ENCODE results near the gene NF2.

Gene NF2

GRCh38 chr22:29641042-29641699 is 37.7 kb downstream of the NF2 start:
- no peak for DNase-seq (ENCODE audit: low read depth, low spot score)
- H3K36me3 ChIP-seq (ENCODE audit: insufficient read depth, insufficient read length, low read length): peaks cover 23% of the 10 kb centered on the region
- H3K9me3 ChIP-seq (ENCODE audit: insufficient read depth, low read length): peaks cover 14% of the 10 kb centered on the region
- no peak for TF ChIP-seq YY1 (IDR thresholded peaks at IDR 0.05; ENCODE audit: insufficient read depth, insufficient read length)
- no peak for TF ChIP-seq SUZ12 (IDR thresholded peaks at IDR 0.05; ENCODE audit: extremely low read depth, insufficient read depth, insufficient read length)
- no peak for TF ChIP-seq ZNF274 (IDR thresholded peaks at IDR 0.05; ENCODE audit: low read depth, low read length)
- H3K27me3 ChIP-seq (ENCODE audit: insufficient read depth, insufficient read length): no peaks in the 10 kb centered on the region
- H3K4me3 ChIP-seq (ENCODE audit: insufficient read length, low read depth): no peak overlapping the region
- H3K9ac ChIP-seq (ENCODE audit: insufficient read length, low read depth): no peak overlapping the region
- H3K4me1 ChIP-seq (ENCODE audit: insufficient read depth, insufficient read length): no peaks in the 10 kb centered on the region

GRCh38 chr22:29641700-29642330 is 38.4 kb downstream of the NF2 start:
- H3K27me3 ChIP-seq (ENCODE audit: insufficient read depth, insufficient read length): no peaks in the 10 kb centered on the region
- peaks cover 14% of the 10 kb centered on the region for H3K9me3 ChIP-seq (ENCODE audit: insufficient read depth, low read length)
- peaks cover 23% of the 10 kb centered on the region for H3K36me3 ChIP-seq (ENCODE audit: insufficient read depth, insufficient read length, low read length)
- TF ChIP-seq SUZ12 (IDR thresholded peaks at IDR 0.05; ENCODE audit: extremely low read depth, insufficient read depth, insufficient read length) (no peak), ZNF274 (IDR thresholded peaks at IDR 0.05; ENCODE audit: low read depth, low read length) (no peak), YY1 (IDR thresholded peaks at IDR 0.05; ENCODE audit: insufficient read depth, insufficient read length) (no peak)
- no peaks in the 10 kb centered on the region for H3K4me1 ChIP-seq (ENCODE audit: insufficient read depth, insufficient read length)
- H3K9ac ChIP-seq (ENCODE audit: insufficient read length, low read depth): no peak overlapping the region
- no peak for DNase-seq (ENCODE audit: low read depth, low spot score)
- H3K4me3 ChIP-seq (ENCODE audit: insufficient read length, low read depth): no peak overlapping the region

- no peak for DNase-seq (ENCODE audit: low read depth, low spot score)
- Histone ChIP-seq H3K4me3 (ENCODE audit: insufficient read length, low read depth) (no peak overlapping the region), H3K36me3 (ENCODE audit: insufficient read depth, insufficient read length, low read length) (peaks cover 20% of the 10 kb centered on the region), H3K4me1 (ENCODE audit: insufficient read depth, insufficient read length) (no peaks in the 10 kb centered on the region), H3K9ac (ENCODE audit: insufficient read length, low read depth) (no peak overlapping the region), H3K27me3 (ENCODE audit: insufficient read depth, insufficient read length) (no peaks in the 10 kb centered on the region), H3K9me3 (ENCODE audit: insufficient read depth, low read length) (peaks cover 14% of the 10 kb centered on the region)
- TF ChIP-seq SUZ12 (IDR thresholded peaks at IDR 0.05; ENCODE audit: extremely low read depth, insufficient read depth, insufficient read length): no peak
- TF ChIP-seq ZNF274 (IDR thresholded peaks at IDR 0.05; ENCODE audit: low read depth, low read length): no peak
- no peak for TF ChIP-seq YY1 (IDR thresholded peaks at IDR 0.05; ENCODE audit: insufficient read depth, insufficient read length)
Measured at GRCh38 chr22:29642694-29643093, 39.3 kb downstream of the NF2 start.

- peaks cover 12% of the 10 kb centered on the region for H3K36me3 ChIP-seq (ENCODE audit: insufficient read depth, insufficient read length, low read length)
- H3K4me1 ChIP-seq (ENCODE audit: insufficient read depth, insufficient read length): no peaks in the 10 kb centered on the region
- TF ChIP-seq YY1 (IDR thresholded peaks at IDR 0.05; ENCODE audit: insufficient read depth, insufficient read length) (no peak), ZNF274 (IDR thresholded peaks at IDR 0.05; ENCODE audit: low read depth, low read length) (no peak), SUZ12 (IDR thresholded peaks at IDR 0.05; ENCODE audit: extremely low read depth, insufficient read depth, insufficient read length) (no peak)
- no peaks in the 10 kb centered on the region for H3K27me3 ChIP-seq (ENCODE audit: insufficient read depth, insufficient read length)
- H3K9ac ChIP-seq (ENCODE audit: insufficient read length, low read depth): no peak overlapping the region
- H3K4me3 ChIP-seq (ENCODE audit: insufficient read length, low read depth): no peak overlapping the region
- no peak for DNase-seq (ENCODE audit: low read depth, low spot score)
- H3K9me3 ChIP-seq (ENCODE audit: insufficient read depth, low read length): peaks cover 8% of the 10 kb centered on the region
Measured at GRCh38 chr22:29647954-29648737, 44.7 kb downstream of the NF2 start.

GRCh38 chr22:29650370-29650769 is 46.9 kb downstream of the NF2 start:
- no peak for TF ChIP-seq ZNF274 (IDR thresholded peaks at IDR 0.05; ENCODE audit: low read depth, low read length)
- no peak for TF ChIP-seq SUZ12 (IDR thresholded peaks at IDR 0.05; ENCODE audit: extremely low read depth, insufficient read depth, insufficient read length)
- TF ChIP-seq YY1 (IDR thresholded peaks at IDR 0.05; ENCODE audit: insufficient read depth, insufficient read length): no peak
- 0 out of 2 replicates have a peak, but pooled peaks cover under 1% of the 10 kb centered on the region for H3K9me3 ChIP-seq (ENCODE audit: insufficient read depth, low read length)
- H3K9ac ChIP-seq (ENCODE audit: insufficient read length, low read depth): no peak overlapping the region
- peaks cover 17% of the 10 kb centered on the region for H3K36me3 ChIP-seq (ENCODE audit: insufficient read depth, insufficient read length, low read length)
- no peaks in the 10 kb centered on the region for H3K27me3 ChIP-seq (ENCODE audit: insufficient read depth, insufficient read length)
- no peak overlapping the region for H3K4me3 ChIP-seq (ENCODE audit: insufficient read length, low read depth)
- no peaks in the 10 kb centered on the region for H3K4me1 ChIP-seq (ENCODE audit: insufficient read depth, insufficient read length)
- no peak for DNase-seq (ENCODE audit: low read depth, low spot score)

GRCh38 chr22:29651652-29652051 is 48.2 kb downstream of the NF2 start:
- Histone ChIP-seq H3K27me3 (ENCODE audit: insufficient read depth, insufficient read length) (no peaks in the 10 kb centered on the region), H3K4me1 (ENCODE audit: insufficient read depth, insufficient read length) (no peaks in the 10 kb centered on the region), H3K36me3 (ENCODE audit: insufficient read depth, insufficient read length, low read length) (peaks cover 18% of the 10 kb centered on the region), H3K4me3 (ENCODE audit: insufficient read length, low read depth) (no peak overlapping the region), H3K9ac (ENCODE audit: insufficient read length, low read depth) (no peak overlapping the region), H3K9me3 (ENCODE audit: insufficient read depth, low read length) (no peaks in the 10 kb centered on the region)
- TF ChIP-seq ZNF274 (IDR thresholded peaks at IDR 0.05; ENCODE audit: low read depth, low read length) (no peak), YY1 (IDR thresholded peaks at IDR 0.05; ENCODE audit: insufficient read depth, insufficient read length) (no peak), SUZ12 (IDR thresholded peaks at IDR 0.05; ENCODE audit: extremely low read depth, insufficient read depth, insufficient read length) (no peak)
- no peak for DNase-seq (ENCODE audit: low read depth, low spot score)

GRCh38 chr22:29654420-29654819 is 51.0 kb downstream of the NF2 start:
- H3K36me3 ChIP-seq (ENCODE audit: insufficient read depth, insufficient read length, low read length): peaks cover 22% of the 10 kb centered on the region
- H3K4me3 ChIP-seq (ENCODE audit: insufficient read length, low read depth): no peak overlapping the region
- TF ChIP-seq YY1 (IDR thresholded peaks at IDR 0.05; ENCODE audit: insufficient read depth, insufficient read length): no peak
- TF ChIP-seq ZNF274 (IDR thresholded peaks at IDR 0.05; ENCODE audit: low read depth, low read length): no peak
- no peak for TF ChIP-seq SUZ12 (IDR thresholded peaks at IDR 0.05; ENCODE audit: extremely low read depth, insufficient read depth, insufficient read length)
- H3K9ac ChIP-seq (ENCODE audit: insufficient read length, low read depth): no peak overlapping the region
- DNase-seq (ENCODE audit: low read depth, low spot score): no peak
- H3K27me3 ChIP-seq (ENCODE audit: insufficient read depth, insufficient read length): no peaks in the 10 kb centered on the region
- H3K4me1 ChIP-seq (ENCODE audit: insufficient read depth, insufficient read length): no peaks in the 10 kb centered on the region
- no peaks in the 10 kb centered on the region for H3K9me3 ChIP-seq (ENCODE audit: insufficient read depth, low read length)

Measured in NT2/D1 (cell line).